WTC11 (cell line): ENCODE data around the gene HSD17B8. TPM values are rescaled to one million over a fixed set of nuclear protein-coding genes. Genes with fewer than 3 reads are reported as not detected.

ENCODE experiments used
- ATAC-seq: fragments of 200-7000 bp; cut with Tn5 transposase; 2 replicates; pipeline ENCODE4 v1.10.0; 2021; ENCODE audit warnings: mild to moderate bottlenecking, moderate library complexity
- CTCF ChIA-PET: fragments of 300-600 bp; sonication (Branson Sonifier 250); formaldehyde crosslinking; loops from one replicate; lab custom pipeline; 2021; ENCODE audit warnings: antibody characterized with exemption; lab: Charles Lee
- POLR2A ChIA-PET: fragments of 350-600 bp; sonication (Branson Sonifier 250); formaldehyde crosslinking; loops from one replicate; lab custom pipeline; 2021; ENCODE audit warnings: antibody characterized with exemption; lab: Charles Lee
- DNase-seq: peaks from one replicate; pipeline ENCODE4 v3.0.0; 2021; ENCODE audit warnings: low spot score
- H3K27ac Mint-ChIP-seq: 2 replicates; pipeline ENCODE4 v1.8.0; 2021; ENCODE audit warnings: mixed read lengths
- H3K27me3 Mint-ChIP-seq: 2 replicates; pipeline ENCODE4 v1.8.0; 2021; ENCODE audit warnings: low read depth, mild to moderate bottlenecking, moderate library complexity, mixed read lengths
- H3K36me3 Mint-ChIP-seq: 2 replicates; pipeline ENCODE4 v1.8.0; 2021; ENCODE audit warnings: mixed read lengths
- H3K4me1 Mint-ChIP-seq: 2 replicates; pipeline ENCODE4 v1.8.0; 2022; ENCODE audit warnings: mixed read lengths
- H3K4me3 Mint-ChIP-seq: 2 replicates; pipeline ENCODE4 v1.8.0; 2021; ENCODE audit warnings: mild to moderate bottlenecking, moderate library complexity, mixed read lengths
- H3K9me3 Mint-ChIP-seq: 2 replicates; pipeline ENCODE4 v1.8.0; 2021; ENCODE audit warnings: mixed read lengths
- ATF1 ChIP-seq: sonication (generic); formaldehyde crosslinking; IDR thresholded peaks from 2 replicates; pipeline ENCODE4 v1.8.1; 2023; ENCODE audit warnings: mild to moderate bottlenecking, moderate library complexity, missing genetic modification reagents
- CBFB ChIP-seq: sonication (generic); formaldehyde crosslinking; IDR thresholded peaks from 2 replicates; pipeline ENCODE4 v1.8.1; 2022; ENCODE audit warnings: mild to moderate bottlenecking, low read depth, missing genetic modification reagents
- CREB1 ChIP-seq: sonication (generic); formaldehyde crosslinking; IDR thresholded peaks from 2 replicates; pipeline ENCODE4 v1.8.0; 2023; ENCODE audit warnings: mild to moderate bottlenecking, missing genetic modification reagents
- ELF4 ChIP-seq: sonication (generic); formaldehyde crosslinking; IDR thresholded peaks from 2 replicates; pipeline ENCODE4 v1.8.1; 2022; ENCODE audit warnings: low read depth, mild to moderate bottlenecking, moderate library complexity, missing genetic modification reagents
- ETV6 ChIP-seq: sonication (generic); formaldehyde crosslinking; IDR thresholded peaks from 2 replicates; pipeline ENCODE4 v1.8.1; 2022; ENCODE audit warnings: mild to moderate bottlenecking, missing genetic modification reagents
- FOXK1 ChIP-seq: sonication (generic); formaldehyde crosslinking; IDR thresholded peaks from 2 replicates; pipeline ENCODE4 v1.8.0; 2022; ENCODE audit warnings: mild to moderate bottlenecking, moderate library complexity, missing genetic modification reagents
- GABPB1 ChIP-seq: sonication (generic); formaldehyde crosslinking; IDR thresholded peaks from 2 replicates; pipeline ENCODE4 v1.8.1; 2023; ENCODE audit warnings: mild to moderate bottlenecking, missing genetic modification reagents
- MYBL2 ChIP-seq: sonication (generic); formaldehyde crosslinking; IDR thresholded peaks from 2 replicates; pipeline ENCODE4 v1.8.1; 2023; ENCODE audit warnings: mild to moderate bottlenecking, moderate library complexity, missing genetic modification reagents
- NFATC4 ChIP-seq: fragments of 250-450 bp; sonication (Bioruptor Pico); IDR thresholded peaks from 2 replicates; pipeline ENCODE4 v1.9.0; 2021; ENCODE audit warnings: mild to moderate bottlenecking
- NFE2L1 ChIP-seq: sonication (generic); formaldehyde crosslinking; IDR thresholded peaks from 2 replicates; pipeline ENCODE4 v1.8.1; 2023; ENCODE audit warnings: missing genetic modification reagents
- SP1 ChIP-seq: sonication (generic); formaldehyde crosslinking; conservative IDR thresholded peaks from 2 replicates; pipeline ENCODE4 v1.8.1; 2022; ENCODE audit warnings: missing genetic modification reagents
- ZNF138 ChIP-seq: sonication (generic); formaldehyde crosslinking; conservative IDR thresholded peaks from 2 replicates; pipeline ENCODE4 v1.8.1; 2022; ENCODE audit warnings: mild to moderate bottlenecking, moderate library complexity, missing genetic modification reagents
- ZNF219 ChIP-seq: sonication (generic); formaldehyde crosslinking; IDR thresholded peaks from 2 replicates; pipeline ENCODE4 v1.8.0; 2023; ENCODE audit warnings: missing genetic modification reagents, mild to moderate bottlenecking, borderline replicate concordance
- ZNF232 ChIP-seq: sonication (generic); formaldehyde crosslinking; IDR thresholded peaks from 2 replicates; pipeline ENCODE4 v1.8.0; 2022; ENCODE audit warnings: mild to moderate bottlenecking, missing genetic modification reagents
- total RNA-seq: library from RNA; stranded (reverse); gene quantifications from 3 replicates; pipeline ENCODE4 v1.2.3, GENCODE V29; 2021
- TF ChIP-seq, protein P1 (sequence below): sonication (generic); formaldehyde crosslinking; IDR thresholded peaks from 2 replicates; pipeline ENCODE4 v1.8.0; 2022; ENCODE audit warnings: mild to moderate bottlenecking, missing genetic modification reagents
- TF ChIP-seq, protein P2 (sequence below): sonication (generic); formaldehyde crosslinking; IDR thresholded peaks from 2 replicates; pipeline ENCODE4 v1.8.1; 2023; ENCODE audit warnings: mild to moderate bottlenecking, missing genetic modification reagents
- TF ChIP-seq, protein P3 (sequence below): sonication (generic); formaldehyde crosslinking; IDR thresholded peaks from 2 replicates; pipeline ENCODE4 v1.8.0; 2023; ENCODE audit warnings: mild to moderate bottlenecking, missing genetic modification reagents
- TF ChIP-seq, protein P4 (sequence below): sonication (generic); formaldehyde crosslinking; IDR thresholded peaks from 2 replicates; pipeline ENCODE4 v1.8.1; 2022; ENCODE audit warnings: low read depth, missing genetic modification reagents, borderline replicate concordance
- TF ChIP-seq, protein P5 (sequence below): sonication (generic); formaldehyde crosslinking; IDR thresholded peaks from 2 replicates; pipeline ENCODE4 v1.8.0; 2022; ENCODE audit warnings: mild to moderate bottlenecking, missing genetic modification reagents

Gene HSD17B8
- total RNA-seq, 1 experiment from 2014 or later, result 8.1 TPM

DNA sequence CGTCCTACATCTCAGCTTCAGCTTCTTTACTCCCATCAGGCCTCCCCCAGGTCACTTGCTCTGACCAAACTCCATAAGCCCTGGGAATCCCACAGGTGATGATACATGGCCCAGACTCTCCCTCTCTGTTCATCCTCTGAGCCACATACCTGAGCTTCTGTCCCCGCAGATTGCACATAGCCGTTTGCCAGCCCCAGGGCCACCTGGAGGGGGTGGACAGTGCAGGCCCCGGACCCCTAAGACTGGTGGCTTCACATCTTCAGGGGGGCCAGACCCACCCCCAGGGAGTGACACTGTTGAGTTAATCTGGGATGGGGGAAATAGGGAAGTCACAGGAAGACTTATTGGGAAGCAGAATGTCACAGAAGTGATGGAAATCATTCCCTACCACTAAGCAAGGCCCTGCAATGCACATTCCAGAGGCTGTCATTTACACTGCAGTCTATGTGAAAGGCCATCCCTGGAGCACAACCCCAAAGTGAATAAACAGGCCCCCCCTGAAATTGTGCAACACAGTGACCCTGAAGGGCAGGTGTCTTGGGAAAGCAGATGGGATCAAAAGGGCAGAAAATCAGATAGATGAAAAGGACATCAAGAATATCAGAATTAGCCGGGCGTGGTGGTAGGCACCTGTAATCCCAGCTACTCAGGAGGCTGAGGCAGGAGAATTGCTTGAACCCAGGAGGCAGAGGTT lies 6.1 kb upstream of the HSD17B8 start:
- Mint-ChIP-seq H3K27ac (peak overlapping the region; percentile 41; the same call in 1 of the 2 replicates), H3K9me3 (no peaks in the 10 kb centered on the region), H3K36me3 (peaks cover 39% of the 10 kb centered on the region), H3K27me3 (no peaks in the 10 kb centered on the region), H3K4me3 (peak overlapping the region; percentile 97), H3K4me1 (peaks cover 41% of the 10 kb centered on the region)
- ChIA-PET POLR2A (no interaction called here), CTCF (interaction anchor here (1.0 to 2.2 kb wide), 18 partner anchors 11 to 226 kb away, joined by 3 to 20 read pairs (median 6); partner anchors contain the start of gene RING1)
- ATAC-seq (no peak), DNase-seq (no peak)
- TF ChIP-seq, protein P1, sequence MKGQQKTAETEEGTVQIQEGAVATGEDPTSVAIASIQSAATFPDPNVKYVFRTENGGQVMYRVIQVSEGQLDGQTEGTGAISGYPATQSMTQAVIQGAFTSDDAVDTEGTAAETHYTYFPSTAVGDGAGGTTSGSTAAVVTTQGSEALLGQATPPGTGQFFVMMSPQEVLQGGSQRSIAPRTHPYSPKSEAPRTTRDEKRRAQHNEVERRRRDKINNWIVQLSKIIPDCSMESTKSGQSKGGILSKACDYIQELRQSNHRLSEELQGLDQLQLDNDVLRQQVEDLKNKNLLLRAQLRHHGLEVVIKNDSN (CRISPR knock-in tag), result no peak
- TF ChIP-seq SP1 (CRISPR knock-in tag) (no peak), GABPB1 (peak; percentile 83)

DNA sequence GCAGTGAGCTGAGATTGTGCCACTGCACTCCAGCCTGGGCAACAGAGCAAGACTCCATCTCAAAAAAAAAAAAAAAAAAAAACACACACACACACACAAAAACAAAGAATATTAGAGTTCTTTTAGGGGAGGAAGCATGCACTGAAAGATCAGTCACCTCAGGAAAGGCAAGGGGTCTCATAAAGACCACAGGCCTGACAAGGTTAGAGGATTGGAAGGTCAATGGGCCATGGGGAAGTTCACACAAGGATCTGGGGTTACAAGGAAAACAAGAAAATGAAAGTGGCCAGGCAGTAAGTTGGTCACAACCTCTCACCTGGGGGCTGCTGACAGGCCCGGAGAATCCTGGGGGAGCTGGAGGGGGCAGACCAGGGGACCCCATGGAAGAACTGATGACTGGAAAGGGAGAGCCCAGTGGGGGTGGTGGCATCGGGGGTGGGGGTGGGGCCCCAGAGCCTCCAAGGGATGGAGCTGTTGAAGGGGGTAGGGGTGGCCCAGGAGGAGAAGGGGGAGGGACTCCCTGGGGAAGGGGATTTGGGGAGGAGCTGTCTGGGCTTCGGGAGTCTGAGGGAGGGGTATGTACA lies 5.5 kb upstream of the HSD17B8 start:
- ChIA-PET CTCF (interaction anchor here (0.9 to 2.2 kb wide), 6 partner anchors 9 to 81 kb away, joined by 3 to 20 read pairs (median 4); no protein-coding TSS in a partner anchor), POLR2A (interaction anchor here (0.9 kb wide), 1 partner anchor 10 kb away, joined by 6 read pairs; the partner anchor contains the start of gene RING1)
- Mint-ChIP-seq H3K4me1 (peaks cover 45% of the 10 kb centered on the region), H3K4me3 (peak overlapping the region; percentile 97), H3K27me3 (no peaks in the 10 kb centered on the region), H3K27ac (peak overlapping the region; percentile 82)
- TF ChIP-seq CBFB (CRISPR knock-in tag) (no peak), ZNF219 (no peak), ETV6 (no peak), ZNF138 (no peak)
- TF ChIP-seq, all 79 proteins: peak for 0
- DNase-seq (no peak), ATAC-seq (no peak)
- peaks cover 44% of the 10 kb centered on the region for H3K36me3 Mint-ChIP-seq
- no peaks in the 10 kb centered on the region for H3K9me3 Mint-ChIP-seq

DNA sequence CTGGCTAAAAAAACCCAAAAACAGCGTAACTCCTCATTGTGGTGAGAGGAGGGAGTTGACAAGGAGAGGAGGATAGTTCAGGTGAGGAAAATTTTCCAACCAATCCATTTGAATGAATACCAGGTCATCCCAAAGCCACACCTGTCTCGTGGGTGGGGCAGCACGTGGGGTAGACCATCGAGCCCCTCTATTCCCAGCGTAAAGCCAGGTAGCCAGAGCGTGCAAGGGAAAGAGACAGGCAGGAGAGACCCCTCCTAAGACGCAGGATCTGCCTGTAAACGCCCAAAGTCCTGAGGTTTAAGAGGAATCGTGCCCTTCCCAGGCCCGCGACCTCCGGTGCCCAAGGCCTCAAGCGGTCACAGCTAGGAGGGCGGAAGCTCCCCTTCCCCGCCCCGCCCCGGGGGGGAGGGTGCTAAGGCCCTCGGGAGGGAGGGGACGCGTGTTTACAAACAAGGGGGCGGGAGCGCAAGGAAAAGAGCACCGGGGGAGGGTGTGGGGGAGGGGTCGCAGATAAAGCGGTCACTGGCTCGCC lies 4.7 kb upstream of the HSD17B8 start:
- ChIA-PET CTCF (interaction anchor here (0.9 to 2.2 kb wide), 7 partner anchors 9 to 82 kb away, joined by 3 to 20 read pairs (median 3); no protein-coding TSS in a partner anchor), POLR2A (interaction anchor here (0.7 to 1.5 kb wide), 4 partner anchors 9 to 228 kb away, joined by 3 to 6 read pairs (median 4); partner anchors contain the start of genes B3GALT4 and RING1)
- Mint-ChIP-seq H3K27me3 (no peaks in the 10 kb centered on the region), H3K4me1 (peaks cover 49% of the 10 kb centered on the region), H3K9me3 (no peaks in the 10 kb centered on the region), H3K36me3 (peaks cover 41% of the 10 kb centered on the region), H3K27ac (peak overlapping the region; percentile 82), H3K4me3 (peak overlapping the region; percentile 97)
- DNase-seq, result peak; percentile 86
- ATAC-seq, result peak; percentile 3
- TF ChIP-seq, protein P2, sequence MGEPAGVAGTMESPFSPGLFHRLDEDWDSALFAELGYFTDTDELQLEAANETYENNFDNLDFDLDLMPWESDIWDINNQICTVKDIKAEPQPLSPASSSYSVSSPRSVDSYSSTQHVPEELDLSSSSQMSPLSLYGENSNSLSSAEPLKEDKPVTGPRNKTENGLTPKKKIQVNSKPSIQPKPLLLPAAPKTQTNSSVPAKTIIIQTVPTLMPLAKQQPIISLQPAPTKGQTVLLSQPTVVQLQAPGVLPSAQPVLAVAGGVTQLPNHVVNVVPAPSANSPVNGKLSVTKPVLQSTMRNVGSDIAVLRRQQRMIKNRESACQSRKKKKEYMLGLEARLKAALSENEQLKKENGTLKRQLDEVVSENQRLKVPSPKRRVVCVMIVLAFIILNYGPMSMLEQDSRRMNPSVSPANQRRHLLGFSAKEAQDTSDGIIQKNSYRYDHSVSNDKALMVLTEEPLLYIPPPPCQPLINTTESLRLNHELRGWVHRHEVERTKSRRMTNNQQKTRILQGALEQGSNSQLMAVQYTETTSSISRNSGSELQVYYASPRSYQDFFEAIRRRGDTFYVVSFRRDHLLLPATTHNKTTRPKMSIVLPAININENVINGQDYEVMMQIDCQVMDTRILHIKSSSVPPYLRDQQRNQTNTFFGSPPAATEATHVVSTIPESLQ, result no peak
- no peak for TF ChIP-seq SP1 (CRISPR knock-in tag)
- TF ChIP-seq, protein P1 (CRISPR knock-in tag), result no peak
- TF ChIP-seq ZNF232 (CRISPR knock-in tag), result no peak
- TF ChIP-seq MYBL2, result no peak
- TF ChIP-seq, protein P3, sequence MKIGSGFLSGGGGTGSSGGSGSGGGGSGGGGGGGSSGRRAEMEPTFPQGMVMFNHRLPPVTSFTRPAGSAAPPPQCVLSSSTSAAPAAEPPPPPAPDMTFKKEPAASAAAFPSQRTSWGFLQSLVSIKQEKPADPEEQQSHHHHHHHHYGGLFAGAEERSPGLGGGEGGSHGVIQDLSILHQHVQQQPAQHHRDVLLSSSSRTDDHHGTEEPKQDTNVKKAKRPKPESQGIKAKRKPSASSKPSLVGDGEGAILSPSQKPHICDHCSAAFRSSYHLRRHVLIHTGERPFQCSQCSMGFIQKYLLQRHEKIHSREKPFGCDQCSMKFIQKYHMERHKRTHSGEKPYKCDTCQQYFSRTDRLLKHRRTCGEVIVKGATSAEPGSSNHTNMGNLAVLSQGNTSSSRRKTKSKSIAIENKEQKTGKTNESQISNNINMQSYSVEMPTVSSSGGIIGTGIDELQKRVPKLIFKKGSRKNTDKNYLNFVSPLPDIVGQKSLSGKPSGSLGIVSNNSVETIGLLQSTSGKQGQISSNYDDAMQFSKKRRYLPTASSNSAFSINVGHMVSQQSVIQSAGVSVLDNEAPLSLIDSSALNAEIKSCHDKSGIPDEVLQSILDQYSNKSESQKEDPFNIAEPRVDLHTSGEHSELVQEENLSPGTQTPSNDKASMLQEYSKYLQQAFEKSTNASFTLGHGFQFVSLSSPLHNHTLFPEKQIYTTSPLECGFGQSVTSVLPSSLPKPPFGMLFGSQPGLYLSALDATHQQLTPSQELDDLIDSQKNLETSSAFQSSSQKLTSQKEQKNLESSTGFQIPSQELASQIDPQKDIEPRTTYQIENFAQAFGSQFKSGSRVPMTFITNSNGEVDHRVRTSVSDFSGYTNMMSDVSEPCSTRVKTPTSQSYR (CRISPR knock-in tag), result no peak
- no peak for TF ChIP-seq NFE2L1 (CRISPR knock-in tag)
- no peak for TF ChIP-seq ATF1 (CRISPR knock-in tag)
- TF ChIP-seq, protein P4, sequence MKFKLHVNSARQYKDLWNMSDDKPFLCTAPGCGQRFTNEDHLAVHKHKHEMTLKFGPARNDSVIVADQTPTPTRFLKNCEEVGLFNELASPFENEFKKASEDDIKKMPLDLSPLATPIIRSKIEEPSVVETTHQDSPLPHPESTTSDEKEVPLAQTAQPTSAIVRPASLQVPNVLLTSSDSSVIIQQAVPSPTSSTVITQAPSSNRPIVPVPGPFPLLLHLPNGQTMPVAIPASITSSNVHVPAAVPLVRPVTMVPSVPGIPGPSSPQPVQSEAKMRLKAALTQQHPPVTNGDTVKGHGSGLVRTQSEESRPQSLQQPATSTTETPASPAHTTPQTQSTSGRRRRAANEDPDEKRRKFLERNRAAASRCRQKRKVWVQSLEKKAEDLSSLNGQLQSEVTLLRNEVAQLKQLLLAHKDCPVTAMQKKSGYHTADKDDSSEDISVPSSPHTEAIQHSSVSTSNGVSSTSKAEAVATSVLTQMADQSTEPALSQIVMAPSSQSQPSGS (CRISPR knock-in tag), result no peak
- TF ChIP-seq NFATC4, result no peak
- TF ChIP-seq ELF4 (CRISPR knock-in tag), result 0 out of 2 replicates have a peak, but pooled peaks have one; percentile 41
- TF ChIP-seq, protein P5, sequence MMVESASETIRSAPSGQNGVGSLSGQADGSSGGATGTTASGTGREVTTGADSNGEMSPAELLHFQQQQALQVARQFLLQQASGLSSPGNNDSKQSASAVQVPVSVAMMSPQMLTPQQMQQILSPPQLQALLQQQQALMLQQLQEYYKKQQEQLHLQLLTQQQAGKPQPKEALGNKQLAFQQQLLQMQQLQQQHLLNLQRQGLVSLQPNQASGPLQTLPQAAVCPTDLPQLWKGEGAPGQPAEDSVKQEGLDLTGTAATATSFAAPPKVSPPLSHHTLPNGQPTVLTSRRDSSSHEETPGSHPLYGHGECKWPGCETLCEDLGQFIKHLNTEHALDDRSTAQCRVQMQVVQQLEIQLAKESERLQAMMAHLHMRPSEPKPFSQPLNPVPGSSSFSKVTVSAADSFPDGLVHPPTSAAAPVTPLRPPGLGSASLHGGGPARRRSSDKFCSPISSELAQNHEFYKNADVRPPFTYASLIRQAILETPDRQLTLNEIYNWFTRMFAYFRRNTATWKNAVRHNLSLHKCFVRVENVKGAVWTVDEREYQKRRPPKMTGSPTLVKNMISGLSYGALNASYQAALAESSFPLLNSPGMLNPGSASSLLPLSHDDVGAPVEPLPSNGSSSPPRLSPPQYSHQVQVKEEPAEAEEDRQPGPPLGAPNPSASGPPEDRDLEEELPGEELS (CRISPR knock-in tag), result peak; percentile 97; the same call in 1 of the 2 replicates
- TF ChIP-seq CREB1, result 0 out of 2 replicates have a peak, but pooled peaks have one; percentile 12
- peak; percentile 98 for TF ChIP-seq FOXK1 (CRISPR knock-in tag)
